HG03175 (cell line): Measurements from ENCODE around the gene SLC15A4.
"Not testable (repeated sequence)": the region's sequence is repeated elsewhere in the genome, so short reads cannot be mapped to it uniquely, and the experiment has no call there.

ENCODE experiments used
- ATAC-seq: cut with Tn5 transposase; IDR thresholded peaks from one replicate; pipeline ENCODE4 v1.9.1; 2021; ENCODE audit warnings: mild to moderate bottlenecking, moderate library complexity; ENCODE audit not compliant: unreplicated experiment

Gene SLC15A4

GRCh38 chr12:128823916-128824839 is at the start of gene SLC15A4:
Gene SLC15A4, minus strand, starts transcription at chr12:128823958. Its CDS starts 15 bp downstream, at chr12:128823943.
- ATAC-seq: peak; percentile 88

DNA sequence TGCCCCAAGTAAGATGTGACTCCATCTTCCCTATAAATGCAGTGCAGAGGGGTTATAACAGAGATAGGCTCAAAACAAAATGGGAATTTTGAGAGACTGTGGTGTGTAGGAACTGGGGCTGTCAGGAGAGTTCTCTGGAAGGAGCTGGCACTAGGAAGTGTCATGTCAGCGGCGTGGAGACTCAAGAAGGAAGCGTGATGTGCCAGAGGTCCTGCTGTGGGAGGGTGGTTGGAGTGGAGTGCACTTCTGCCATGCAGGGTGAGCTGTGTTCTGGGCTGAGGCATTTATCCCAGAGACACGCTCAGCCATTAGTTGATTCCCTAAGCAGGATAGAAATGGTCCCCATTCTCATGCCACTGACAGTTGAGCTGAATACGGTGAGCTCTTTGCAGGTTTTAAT is 48.5 kb upstream of the SLC15A4 start:
- ATAC-seq: no peak

DNA sequence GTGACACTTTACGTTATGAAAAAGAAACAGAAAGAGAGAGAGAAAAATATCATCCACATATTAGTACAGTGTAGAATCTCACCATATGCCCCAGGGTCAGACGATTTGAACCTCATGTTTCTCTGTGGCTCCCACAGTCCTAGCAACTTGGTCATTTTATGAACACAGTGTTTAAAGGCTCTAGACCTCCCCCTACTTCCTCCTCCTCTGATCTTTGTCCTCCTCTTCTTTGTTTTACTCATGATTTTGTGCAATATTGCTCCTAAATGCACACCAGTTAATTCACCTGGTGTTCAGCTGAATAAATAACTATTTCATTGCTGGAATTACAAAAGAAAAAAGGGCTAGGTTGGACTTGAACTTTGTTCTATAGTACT is 47.7 kb upstream of the SLC15A4 start:
- peak; percentile 45 for ATAC-seq

- ATAC-seq: no peak
These were observed 43.7 kb upstream of the SLC15A4 start for GRCh38 chr12:128867466-128867865.

GRCh38 chr12:128864516-128865186 is 40.9 kb upstream of the SLC15A4 start:
- no peak for ATAC-seq

GRCh38 chr12:128863957-128864356 is 40.2 kb upstream of the SLC15A4 start:
- no peak for ATAC-seq

- ATAC-seq: no peak
These were observed 37.7 kb upstream of the SLC15A4 start for GRCh38 chr12:128861226-128862016.

GRCh38 chr12:128859311-128859710 is 35.6 kb upstream of the SLC15A4 start:
- no peak for ATAC-seq

GRCh38 chr12:128857133-128857763 is 33.5 kb upstream of the SLC15A4 start:
- ATAC-seq: no peak

- ATAC-seq: no peak
These were observed 33.0 kb upstream of the SLC15A4 start for GRCh38 chr12:128856791-128857078.

- no peak for ATAC-seq
These were observed 32.5 kb upstream of the SLC15A4 start for GRCh38 chr12:128856035-128856790.

GRCh38 chr12:128853600-128854197 is 29.9 kb upstream of the SLC15A4 start:
- no peak for ATAC-seq

GRCh38 chr12:128852885-128853599 is 29.3 kb upstream of the SLC15A4 start, which contains the start of gene GLT1D1:
Gene GLT1D1, plus strand, starts transcription at chr12:128853478. Its CDS starts 104 bp downstream, at chr12:128853582.
- ATAC-seq: no peak

GRCh38 chr12:128852026-128852698 is 28.4 kb upstream of the SLC15A4 start:
- no peak for ATAC-seq

DNA sequence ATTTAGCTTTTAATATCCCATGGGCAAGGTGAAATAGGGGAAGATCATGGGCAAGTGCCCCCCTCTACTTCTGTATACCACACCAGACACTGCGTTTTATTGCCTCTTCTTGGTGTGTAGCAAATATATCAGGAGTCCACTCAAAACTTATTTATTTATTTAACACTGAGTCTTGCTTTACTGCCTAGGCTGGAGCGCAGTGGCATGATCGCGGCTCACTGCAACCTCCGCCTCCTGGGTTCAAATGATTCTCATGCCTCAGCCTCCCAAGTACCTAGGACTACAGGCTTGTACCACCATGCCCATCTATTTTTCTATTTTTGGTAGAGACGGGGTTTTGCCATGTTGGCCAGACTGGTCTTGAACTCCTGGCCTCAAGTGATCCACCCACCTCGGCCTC is 27.7 kb upstream of the SLC15A4 start:
- not testable (repeated sequence) for ATAC-seq

DNA sequence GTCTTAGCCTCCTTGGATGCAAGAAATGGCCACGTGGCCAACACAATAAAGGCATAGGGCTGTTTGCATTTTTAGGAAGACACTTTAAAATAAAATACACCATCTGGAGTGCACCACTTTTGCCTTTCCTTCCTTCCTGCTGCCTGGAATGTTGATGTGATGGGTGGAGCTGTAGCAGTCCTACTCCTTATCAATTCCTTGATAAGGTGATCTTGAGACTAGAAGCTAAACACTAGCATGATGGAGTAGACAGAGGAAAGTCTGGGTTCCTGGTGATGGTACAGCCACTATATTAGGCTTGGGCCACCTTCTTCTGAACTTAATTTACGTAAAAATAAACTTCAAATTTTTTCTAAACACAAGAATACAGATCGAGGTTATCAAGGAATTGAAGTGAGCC is 26.6 kb upstream of the SLC15A4 start:
- no peak for ATAC-seq

GRCh38 chr12:128849806-128850205 is 26.0 kb upstream of the SLC15A4 start:
- ATAC-seq: not testable (repeated sequence)

- ATAC-seq: no peak
These were observed 24.6 kb upstream of the SLC15A4 start for GRCh38 chr12:128848371-128848770.

DNA sequence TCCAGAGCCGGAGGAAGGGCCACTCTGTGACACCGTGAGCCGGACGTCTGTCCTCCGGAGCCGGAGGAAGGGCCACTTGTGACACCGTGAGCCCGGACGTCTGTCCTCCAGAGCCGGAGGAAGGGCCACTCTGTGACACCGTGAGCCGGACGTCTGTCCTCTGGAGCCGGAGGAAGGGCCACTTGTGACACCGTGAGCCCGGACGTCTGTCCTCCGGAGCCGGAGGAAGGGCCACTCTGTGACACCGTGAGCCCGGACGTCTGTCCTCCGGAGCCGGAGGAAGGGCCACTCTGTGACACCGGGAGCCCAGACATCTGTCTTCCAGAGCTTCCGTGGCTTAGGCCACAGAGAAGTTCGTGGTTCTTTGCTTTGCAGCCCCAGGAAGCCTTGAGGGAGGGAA is 22.9 kb upstream of the SLC15A4 start:
- not testable (repeated sequence) for ATAC-seq
